Choroid plexus epithelial cell (primary cell): ENCODE data around the gene NT5E.
A peak's percentile ranks its signal among the peaks of the same experiment; 100 is the strongest.

Source experiments
- DNase-seq: peaks from one replicate; pipeline ENCODE4 v3.0.0-alpha.2; 2010; ENCODE audit warnings: low read depth
- H3K4me3 ChIP-seq: 2 replicates; pipeline ENCODE4 v1.5.1; 2011; ENCODE audit warnings: low read depth, mild to moderate bottlenecking, control low read depth, low read length, moderate library complexity
- TF ChIP-seq, protein P1 (sequence below): conservative IDR thresholded peaks from 2 replicates; pipeline ENCODE4 v1.5.1; 2011; ENCODE audit warnings: low read depth, mild to moderate bottlenecking, control low read depth, inconsistent platforms, low read length, moderate library complexity

NT5E gene

DNA sequence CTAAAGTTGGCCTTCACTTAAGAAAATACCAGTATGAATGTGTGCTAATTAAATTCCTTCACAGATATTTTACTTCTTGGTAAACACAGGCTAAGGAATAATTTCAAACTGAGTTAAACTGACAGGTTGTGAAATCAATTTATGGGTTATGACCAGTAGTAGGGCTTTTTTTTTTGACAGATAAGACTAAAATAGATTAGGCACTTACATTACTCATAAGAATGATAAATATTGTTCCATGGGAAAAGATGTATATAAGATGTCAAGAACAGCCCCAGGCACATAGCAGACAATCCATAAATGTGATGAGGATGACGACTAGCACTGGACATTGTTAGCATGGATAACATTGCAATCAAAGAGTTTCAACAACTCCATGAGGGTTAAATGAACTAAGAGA, 22.9 kb downstream of the NT5E start:
- DNase-seq, result peak; percentile 56
- TF ChIP-seq, protein P1, sequence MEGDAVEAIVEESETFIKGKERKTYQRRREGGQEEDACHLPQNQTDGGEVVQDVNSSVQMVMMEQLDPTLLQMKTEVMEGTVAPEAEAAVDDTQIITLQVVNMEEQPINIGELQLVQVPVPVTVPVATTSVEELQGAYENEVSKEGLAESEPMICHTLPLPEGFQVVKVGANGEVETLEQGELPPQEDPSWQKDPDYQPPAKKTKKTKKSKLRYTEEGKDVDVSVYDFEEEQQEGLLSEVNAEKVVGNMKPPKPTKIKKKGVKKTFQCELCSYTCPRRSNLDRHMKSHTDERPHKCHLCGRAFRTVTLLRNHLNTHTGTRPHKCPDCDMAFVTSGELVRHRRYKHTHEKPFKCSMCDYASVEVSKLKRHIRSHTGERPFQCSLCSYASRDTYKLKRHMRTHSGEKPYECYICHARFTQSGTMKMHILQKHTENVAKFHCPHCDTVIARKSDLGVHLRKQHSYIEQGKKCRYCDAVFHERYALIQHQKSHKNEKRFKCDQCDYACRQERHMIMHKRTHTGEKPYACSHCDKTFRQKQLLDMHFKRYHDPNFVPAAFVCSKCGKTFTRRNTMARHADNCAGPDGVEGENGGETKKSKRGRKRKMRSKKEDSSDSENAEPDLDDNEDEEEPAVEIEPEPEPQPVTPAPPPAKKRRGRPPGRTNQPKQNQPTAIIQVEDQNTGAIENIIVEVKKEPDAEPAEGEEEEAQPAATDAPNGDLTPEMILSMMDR, result no peak
- H3K4me3 ChIP-seq, result no peak overlapping the region

DNA sequence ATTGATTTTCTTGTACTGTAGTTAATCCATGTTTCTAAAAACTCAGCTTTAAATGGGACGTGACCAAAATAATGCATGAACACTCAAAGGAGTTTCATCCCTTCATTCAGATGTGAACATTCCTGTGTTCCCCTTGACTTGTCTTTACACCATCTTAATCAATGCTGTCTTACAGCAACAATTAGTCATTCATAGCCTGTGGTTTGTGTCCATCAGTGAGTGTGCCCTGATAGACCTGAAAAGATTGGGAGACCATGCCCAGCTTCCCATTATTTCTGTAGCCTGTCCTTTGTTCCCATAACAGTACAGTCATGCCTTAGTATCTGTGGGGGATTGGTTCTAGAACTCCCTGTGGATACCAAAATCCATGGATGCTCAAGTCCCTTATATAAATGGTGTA, 23.9 kb downstream of the NT5E start:
- H3K4me3 ChIP-seq, result no peak overlapping the region
- no peak for DNase-seq
- TF ChIP-seq, protein P1, result no peak

DNA sequence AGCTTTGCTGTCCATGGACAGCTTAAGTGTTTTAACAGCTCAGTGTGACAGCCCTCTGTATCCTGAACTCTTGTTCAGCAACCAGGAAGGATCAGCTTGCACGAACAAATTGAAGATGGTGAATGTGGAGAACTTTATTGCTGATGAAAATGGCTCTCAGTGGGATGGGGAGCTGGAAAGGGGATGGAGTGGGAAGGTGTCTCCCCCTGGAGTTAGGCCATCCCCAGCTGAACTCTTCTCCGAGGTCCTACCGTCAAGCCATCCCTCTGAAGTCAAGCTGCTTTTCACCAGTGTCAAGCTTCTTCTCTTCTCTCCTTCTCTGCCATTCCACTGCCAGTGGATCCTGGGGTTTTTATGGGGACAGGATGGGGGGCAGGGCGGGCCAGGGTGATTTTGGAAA, 26.6 kb downstream of the NT5E start:
- DNase-seq, result no peak
- H3K4me3 ChIP-seq, result no peak overlapping the region
- TF ChIP-seq, protein P1, result peak; percentile 11

DNA sequence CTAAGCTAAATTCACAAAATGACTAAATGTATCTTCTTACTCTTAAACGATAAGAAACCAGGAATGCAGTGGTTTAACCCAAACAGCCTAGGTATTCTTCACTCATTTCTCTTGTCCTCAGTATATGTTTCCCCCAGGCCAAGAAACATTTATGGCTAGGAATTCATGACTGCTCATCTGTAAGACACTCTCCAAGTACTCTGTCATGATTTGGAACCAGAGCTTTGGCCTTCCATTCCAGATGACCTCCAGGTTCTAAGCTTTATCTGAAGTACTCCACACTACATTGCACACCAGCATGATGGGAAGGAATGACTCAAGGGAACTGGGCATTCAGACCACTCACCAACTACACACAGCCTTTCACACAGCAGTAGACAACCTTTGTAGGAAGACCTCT, 29.3 kb downstream of the NT5E start:
- DNase-seq, result no peak
- TF ChIP-seq, protein P1, result no peak

DNA sequence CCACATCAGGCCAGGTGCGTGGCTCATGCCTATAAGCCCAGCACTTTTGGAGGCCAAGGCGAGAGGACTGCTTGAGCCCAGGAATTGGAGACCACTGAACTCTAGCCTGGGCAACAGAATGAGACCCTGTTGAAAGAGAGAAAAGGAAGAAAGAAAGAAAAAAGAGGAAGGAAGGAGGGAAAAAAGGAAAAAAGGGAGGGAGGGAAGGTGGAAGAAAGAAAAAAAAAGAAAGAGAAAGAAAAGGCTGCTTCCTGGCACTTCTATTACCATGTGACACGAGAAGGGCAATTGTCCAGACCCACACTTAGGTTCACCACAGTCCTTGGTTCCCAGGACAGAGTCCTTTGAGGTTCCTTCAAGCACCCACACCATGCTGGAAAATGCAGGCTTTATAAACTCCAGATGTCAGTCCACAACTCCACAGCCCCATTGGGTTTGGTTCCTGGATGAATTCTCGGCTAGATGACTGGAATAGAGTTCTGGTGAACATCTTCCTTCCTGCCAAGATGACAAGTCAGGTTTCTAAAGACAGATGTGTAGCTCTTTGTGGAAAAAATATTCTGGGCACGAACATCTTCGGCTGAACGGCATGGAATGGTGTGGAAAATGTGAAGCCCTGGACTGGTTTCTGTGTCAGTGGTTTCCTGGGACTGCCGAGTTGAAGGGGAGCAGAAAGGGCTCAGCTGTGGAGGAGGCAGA, 32.5 kb downstream of the NT5E start:
- no peak overlapping the region for H3K4me3 ChIP-seq
- no peak for DNase-seq

More for the DNA sequence above, 29.3 kb downstream of the NT5E start:
- no peak overlapping the region for H3K4me3 ChIP-seq

DNA sequence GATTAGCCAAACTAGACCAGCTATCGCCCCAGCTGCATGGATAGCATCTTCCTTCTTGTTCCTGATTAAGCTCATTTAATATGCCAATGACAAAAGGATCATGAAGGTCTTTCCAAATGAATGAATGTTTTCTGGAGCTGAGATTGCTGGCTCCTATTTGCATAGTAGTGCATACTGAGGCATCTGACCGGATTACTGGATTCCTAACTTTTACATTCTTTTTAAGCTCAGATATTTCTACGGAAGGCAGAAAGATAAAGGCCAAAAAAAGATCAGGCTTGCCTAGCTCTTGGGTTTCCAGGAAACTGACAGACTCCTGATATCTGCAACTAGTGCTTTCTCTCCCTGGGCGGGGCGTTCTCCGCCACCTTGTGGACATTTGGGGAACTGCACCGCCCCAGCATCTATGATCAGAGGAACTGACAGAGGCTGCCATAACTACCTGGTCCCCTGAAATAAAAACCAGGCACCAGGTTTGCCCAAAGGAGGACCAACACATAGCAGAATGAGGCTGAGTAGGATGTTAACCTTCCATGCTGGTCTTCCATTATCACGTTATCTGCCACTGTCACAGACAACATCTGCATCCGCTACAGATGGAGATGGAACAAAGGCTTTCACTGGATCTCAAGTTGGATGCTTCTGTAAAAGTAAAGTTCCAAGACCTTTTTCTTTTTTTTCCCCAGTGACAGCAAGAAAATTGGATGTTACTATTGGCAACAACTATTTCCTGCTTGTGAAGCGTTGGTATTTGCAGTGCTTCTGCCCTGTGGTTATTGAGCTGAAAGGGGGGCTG, 33.2 kb downstream of the NT5E start:
- DNase-seq, result peak; percentile 85
- TF ChIP-seq, protein P1, result peak; percentile 100
- no peak overlapping the region for H3K4me3 ChIP-seq

More for the DNA sequence above, 32.5 kb downstream of the NT5E start:
- TF ChIP-seq, protein P1, result no peak
